SK-N-DZ (cell line): Measurements from ENCODE around the gene ALDH9A1.
"Not testable (repeated sequence)": the region's sequence is repeated elsewhere in the genome, so short reads cannot be mapped to it uniquely, and the experiment has no call there.

Experiments
- DNase-seq: peaks from one replicate; pipeline ENCODE4 v3.0.0-alpha.2; 2015; ENCODE audit warnings: low spot score

ALDH9A1 gene

GRCh38 chr1:165647517-165647916 is 50.8 kb downstream of the ALDH9A1 start:
- no peak for DNase-seq

- DNase-seq = no peak
These were observed 52.6 kb downstream of the ALDH9A1 start for GRCh38 chr1:165645654-165646366.

- DNase-seq = no peak
These were observed 54.2 kb downstream of the ALDH9A1 start for GRCh38 chr1:165644064-165644735.

- no peak for DNase-seq
These were observed 57.0 kb downstream of the ALDH9A1 start for GRCh38 chr1:165641231-165641987.

- DNase-seq = no peak
These were observed 58.3 kb downstream of the ALDH9A1 start for GRCh38 chr1:165639821-165640623.

- DNase-seq = not testable (repeated sequence)
These were observed 60.2 kb downstream of the ALDH9A1 start for GRCh38 chr1:165638211-165638610.

- no peak for DNase-seq
These were observed 60.9 kb downstream of the ALDH9A1 start for GRCh38 chr1:165637427-165637826.

- no peak for DNase-seq
These were observed 62.5 kb downstream of the ALDH9A1 start for GRCh38 chr1:165635823-165636222.

- DNase-seq = no peak
These were observed 63.0 kb downstream of the ALDH9A1 start for GRCh38 chr1:165635329-165635728.

- DNase-seq = no peak
These were observed 64.0 kb downstream of the ALDH9A1 start for GRCh38 chr1:165634154-165634921.

- DNase-seq = no peak
These were observed 64.7 kb downstream of the ALDH9A1 start for GRCh38 chr1:165633614-165634013.

- no peak for DNase-seq
These were observed 65.9 kb downstream of the ALDH9A1 start for GRCh38 chr1:165632491-165632890.

- DNase-seq = no peak
These were observed 66.3 kb downstream of the ALDH9A1 start for GRCh38 chr1:165632152-165632469.

- peak; percentile 36 for DNase-seq
These were observed 66.8 kb downstream of the ALDH9A1 start for GRCh38 chr1:165631342-165632151.

GRCh38 chr1:165630629-165631341 is 67.6 kb downstream of the ALDH9A1 start, which contains the start of gene MGST3:
Gene MGST3 (plus strand): TSS chr1:165631234. CDS start chr1:165649848, 18,614 bp downstream.
- DNase-seq = peak; percentile 98

- no peak for DNase-seq
These were observed 68.3 kb downstream of the ALDH9A1 start for GRCh38 chr1:165629848-165630628.

- no peak for DNase-seq
These were observed 69.2 kb downstream of the ALDH9A1 start for GRCh38 chr1:165629151-165629550.

GRCh38 chr1:165628147-165628822 is 70.1 kb downstream of the ALDH9A1 start:
- DNase-seq = peak; percentile 15
